ENCODE results near the gene TIGAR. TPM values are rescaled to one million over a fixed set of nuclear protein-coding genes. Genes with fewer than 3 reads are reported as not detected.

TIGAR gene
- total and polyA plus RNA-seq, 2 donors (not counting 3 experiments of a cell fraction or from before 2014, with no cell fraction given), result 5.6 to 31.2 TPM

- H3K4me3 ChIP-seq (replicated peaks in 1 of 3; ENCODE audit: insufficient read depth in 1 of 3, low read depth in 1 of 3, low read length in 3 of 3), result no peak overlapping the region
- no peak overlapping the region for H3K27ac ChIP-seq (ENCODE audit: insufficient read depth, low read depth, low read length)
- dilution Hi-C loops (cut with MboI; ENCODE audit: extremely low pct_ligation_motif_present, low sequenced_read_pairs), result no loop called here
- DNase-seq (ENCODE audit: low read depth, low spot score) (no peak), FAIRE-seq (no peak)
- H3K36me3 ChIP-seq (ENCODE audit: control insufficient read depth in 2 of 2, extremely low read depth in 1 of 2, insufficient read depth in 2 of 2, low read length in 2 of 2), result no peaks in the 10 kb centered on the region
- H4K20me1 ChIP-seq (replicated peaks; ENCODE audit: control insufficient read depth, extremely low read depth, insufficient read depth, low read length), result no peaks in the 10 kb centered on the region
- no peaks in the 10 kb centered on the region for H3K79me2 ChIP-seq (ENCODE audit: control insufficient read depth, insufficient read depth, low read length)
- TF ChIP-seq GATA2 (IDR thresholded peaks at IDR 0.05; ENCODE audit: insufficient read depth, insufficient read length, low read depth, low read length) (no peak), MYC (IDR thresholded peaks at IDR 0.05; ENCODE audit: low read depth, low read length) (no peak), MAX (IDR thresholded peaks at IDR 0.05; ENCODE audit: insufficient read depth, insufficient read length) (no peak), POLR2A (IDR thresholded peaks at IDR 0.05; ENCODE audit: low read depth, low read length) (no peak), EZH2 (IDR thresholded peaks at IDR 0.05; ENCODE audit: borderline replicate concordance, low read depth, low read length, severe bottlenecking) (no peak), CTCF (IDR thresholded peaks at IDR 0.05; ENCODE audit: extremely low read depth in 1 of 2, insufficient read depth in 1 of 2, low read depth in 1 of 2, low read length in 2 of 2) (no peak), JUN (IDR thresholded peaks at IDR 0.05; ENCODE audit: borderline replicate concordance, insufficient read depth, insufficient read length, low read depth) (no peak), FOS (IDR thresholded peaks at IDR 0.05; ENCODE audit: borderline replicate concordance, insufficient read depth, low read length) (no peak), POLR2AphosphoS5 (IDR thresholded peaks at IDR 0.05; ENCODE audit: insufficient read depth, low read depth, low read length) (no peak)
- BruUV-seq (replicated peaks), result no TSS peak
- H3K9ac ChIP-seq (replicated peaks; ENCODE audit: extremely low read depth, insufficient read depth, low read length), result no peak overlapping the region
- H3K4me1 ChIP-seq (ENCODE audit: control insufficient read depth, extremely low read depth, insufficient read depth, low read length), result no peaks in the 10 kb centered on the region
- CTCF ChIA-PET, result interaction anchor here (1.4 to 1.7 kb wide), 2 partner anchors 175 to 242 kb away, joined by 3 to 8 read pairs; no protein-coding TSS in a partner anchor
- no peaks in the 10 kb centered on the region for H3K9me1 ChIP-seq (replicated peaks; ENCODE audit: control insufficient read depth, extremely low read depth, insufficient read depth, low read length)
- H3K9me3 ChIP-seq (replicated peaks; ENCODE audit: control insufficient read depth, insufficient read depth, low read length), result no peaks in the 10 kb centered on the region
- peaks cover 0 to 7% of the 10 kb centered on the region in 2 experiments for H3K27me3 ChIP-seq (ENCODE audit: control insufficient read depth in 2 of 2, insufficient read depth in 2 of 2, low read length in 2 of 2)
- no peak overlapping the region for H3K4me2 ChIP-seq (ENCODE audit: insufficient read depth, low read length)
- intact Hi-C loops (cut with micrococcal nuclease), result no loop called here
- POLR2A ChIA-PET, result no interaction called here
- no peak overlapping the region for H2AFZ ChIP-seq (ENCODE audit: low read depth, low read length)
These were observed 38.7 kb upstream of the TIGAR start for GRCh38 chr12:4282103-4282891.
